Left kidney (tissue), 2 donors: Measurements from ENCODE around the gene OR1D5. TPM values are rescaled to one million over a fixed set of nuclear protein-coding genes. Genes with fewer than 3 reads are reported as not detected.
A peak's percentile ranks its signal among the peaks of the same experiment; 100 is the strongest.
"Not testable (repeated sequence)": the region's sequence is repeated elsewhere in the genome, so short reads cannot be mapped to it uniquely, and the experiment has no call there.

Experiments
- DNase-seq: peaks from one replicate; pipeline ENCODE4 v3.0.0-alpha.2; 2013
- polyA plus RNA-seq: library from polyadenylated mRNA; unstranded; fragments of 120-200 nt; gene quantifications from one replicate; pipeline ENCODE4 v1.2.1, GENCODE V29; 2013; ENCODE audit not compliant: insufficient read length

The OR1D5 gene
- polyA plus RNA-seq, 1 donor, result not detected

GRCh38 chr17:3032258-3033247, 30.9 kb downstream of the OR1D5 start:
- no peak for DNase-seq

- not testable (repeated sequence) for DNase-seq
Measured at GRCh38 chr17:3030852-3031470, 32.4 kb downstream of the OR1D5 start.

GRCh38 chr17:3030096-3030495, 33.3 kb downstream of the OR1D5 start:
- no peak for DNase-seq

DNA sequence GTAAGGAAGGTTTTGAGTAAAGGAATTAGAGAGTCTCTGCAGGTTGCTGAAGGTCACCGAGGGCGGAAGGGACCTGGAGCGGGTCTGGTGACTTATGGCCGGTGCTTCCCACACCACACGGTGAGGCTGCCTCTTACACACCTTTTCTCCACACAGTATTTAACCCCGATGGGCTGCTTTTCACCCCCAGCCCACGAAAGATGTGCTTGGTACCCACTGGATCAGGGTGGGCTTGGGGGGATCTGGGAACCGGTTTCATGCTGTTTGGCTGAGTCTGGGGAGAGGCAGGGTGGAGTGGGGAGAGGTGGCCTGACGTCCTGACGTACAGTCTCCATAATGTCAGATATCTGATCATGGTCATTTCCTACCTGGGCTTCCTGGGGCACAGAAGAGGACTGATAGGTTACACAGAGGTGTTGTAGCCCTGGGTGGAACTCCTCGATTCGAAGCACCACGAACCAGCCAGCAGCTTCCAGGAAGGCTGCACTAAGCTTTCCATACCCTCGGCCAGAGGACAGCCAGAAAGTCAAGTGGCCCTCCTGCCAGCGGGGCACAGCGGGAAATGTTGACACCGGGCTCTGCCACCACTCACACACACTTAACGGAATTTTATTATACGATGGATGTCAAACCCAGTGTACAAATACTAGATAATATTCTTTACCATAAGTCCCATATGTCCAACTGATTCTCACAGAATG, 34.0 kb downstream of the OR1D5 start:
- DNase-seq, result no peak

DNA sequence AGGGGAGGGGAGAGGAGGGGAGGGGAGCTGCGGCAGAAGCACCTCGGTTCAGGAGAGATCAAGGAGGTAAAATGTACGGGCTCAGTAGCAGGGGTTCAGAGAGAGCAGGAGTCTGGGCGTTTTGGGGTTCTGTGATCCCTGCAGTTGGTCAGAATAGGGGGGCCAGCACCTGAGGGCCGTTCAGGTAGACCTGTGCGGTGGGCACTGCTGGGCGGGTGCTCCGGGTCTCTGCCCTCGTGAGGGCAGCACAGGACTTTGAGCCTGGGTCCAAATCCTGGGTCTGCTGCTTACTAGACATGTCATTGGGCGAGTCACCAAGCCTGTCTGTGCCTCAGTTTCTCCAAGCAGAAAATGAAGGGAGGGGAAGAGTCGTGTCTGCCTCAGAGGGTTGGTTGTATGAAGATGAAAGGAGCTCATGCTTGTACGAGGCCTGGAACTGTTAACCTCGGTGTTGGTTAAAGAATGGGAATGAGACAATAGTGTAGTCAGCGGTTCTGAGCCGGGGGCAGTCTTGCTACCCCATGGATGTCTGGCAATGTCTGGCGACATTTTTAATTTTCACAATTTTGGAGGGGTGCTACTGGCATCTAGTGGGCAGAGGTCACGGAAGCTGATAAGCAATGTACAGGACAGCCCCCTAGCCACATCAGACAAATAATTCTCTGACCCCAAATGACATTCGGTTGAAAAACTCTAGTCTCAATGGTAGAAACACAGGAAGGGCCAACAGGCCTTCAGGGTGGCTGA, 35.4 kb downstream of the OR1D5 start:
- no peak for DNase-seq

- no peak for DNase-seq
Measured at GRCh38 chr17:3026856-3027751, 36.3 kb downstream of the OR1D5 start.

GRCh38 chr17:3026125-3026855, 37.1 kb downstream of the OR1D5 start:
- DNase-seq, result no peak

GRCh38 chr17:3025421-3026124, 37.8 kb downstream of the OR1D5 start:
- no peak for DNase-seq

DNA sequence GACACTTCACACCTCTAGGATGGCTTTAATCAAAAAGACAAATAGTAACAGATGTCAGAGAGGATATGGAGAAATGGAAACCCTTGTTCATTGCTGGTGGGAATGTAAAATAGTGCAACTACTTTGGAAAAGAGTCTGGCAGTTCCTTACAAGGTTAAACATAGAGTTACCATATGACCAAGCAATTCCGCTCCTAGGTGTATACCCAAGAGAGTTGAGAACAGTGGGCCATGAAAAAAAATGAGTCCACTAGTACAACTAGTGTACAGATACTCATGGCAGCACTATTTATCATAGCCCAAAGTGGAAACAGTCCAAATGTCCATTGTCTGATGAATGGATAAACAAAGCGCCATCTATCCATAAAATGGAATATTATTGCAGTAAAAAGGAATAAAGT, 39.1 kb downstream of the OR1D5 start:
- DNase-seq, result no peak

DNA sequence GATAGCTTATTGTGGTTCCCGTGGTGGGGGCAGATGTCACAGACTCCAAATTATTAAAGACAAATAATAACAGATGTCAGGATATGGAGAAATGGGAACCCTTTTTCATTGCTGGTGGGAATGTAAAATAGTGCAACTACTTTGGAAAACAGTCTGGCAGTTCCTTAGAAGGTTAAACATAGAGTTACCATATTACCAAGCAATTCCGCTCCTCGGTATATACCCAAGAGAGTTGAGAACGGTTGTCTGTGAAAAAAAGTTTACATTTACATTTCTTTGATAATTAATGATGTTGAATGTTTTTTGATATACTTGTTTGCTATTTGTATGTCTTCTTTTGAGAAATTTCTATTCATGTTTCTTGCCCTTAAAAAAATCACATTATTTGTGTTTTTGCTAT, 41.2 kb downstream of the OR1D5 start:
- no peak for DNase-seq

- no peak for DNase-seq
Measured at GRCh38 chr17:3020381-3020780, 43.0 kb downstream of the OR1D5 start.

GRCh38 chr17:3019761-3020160, 43.6 kb downstream of the OR1D5 start:
- no peak for DNase-seq

GRCh38 chr17:3017936-3018335, 45.5 kb downstream of the OR1D5 start:
- DNase-seq, result no peak

DNA sequence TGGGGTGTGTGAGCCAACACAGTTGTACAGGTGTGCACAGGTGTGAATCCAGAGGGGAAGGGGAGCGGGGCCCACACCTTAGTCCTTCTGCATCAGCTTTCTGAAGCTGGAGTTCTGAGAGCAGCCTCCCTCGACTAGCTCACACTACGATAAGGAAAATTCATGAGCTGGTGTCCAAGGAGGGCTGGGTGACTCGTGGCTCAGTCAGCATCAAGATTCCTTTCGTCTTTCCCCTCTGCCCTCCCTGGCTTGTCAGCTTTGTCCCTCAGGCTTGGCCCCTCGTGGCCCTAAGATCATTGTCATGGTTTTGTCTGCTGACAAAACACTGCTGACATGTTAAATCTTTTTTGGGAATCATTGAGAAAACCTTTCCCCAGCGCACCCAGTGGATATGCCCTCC, 47.5 kb downstream of the OR1D5 start:
- no peak for DNase-seq

DNA sequence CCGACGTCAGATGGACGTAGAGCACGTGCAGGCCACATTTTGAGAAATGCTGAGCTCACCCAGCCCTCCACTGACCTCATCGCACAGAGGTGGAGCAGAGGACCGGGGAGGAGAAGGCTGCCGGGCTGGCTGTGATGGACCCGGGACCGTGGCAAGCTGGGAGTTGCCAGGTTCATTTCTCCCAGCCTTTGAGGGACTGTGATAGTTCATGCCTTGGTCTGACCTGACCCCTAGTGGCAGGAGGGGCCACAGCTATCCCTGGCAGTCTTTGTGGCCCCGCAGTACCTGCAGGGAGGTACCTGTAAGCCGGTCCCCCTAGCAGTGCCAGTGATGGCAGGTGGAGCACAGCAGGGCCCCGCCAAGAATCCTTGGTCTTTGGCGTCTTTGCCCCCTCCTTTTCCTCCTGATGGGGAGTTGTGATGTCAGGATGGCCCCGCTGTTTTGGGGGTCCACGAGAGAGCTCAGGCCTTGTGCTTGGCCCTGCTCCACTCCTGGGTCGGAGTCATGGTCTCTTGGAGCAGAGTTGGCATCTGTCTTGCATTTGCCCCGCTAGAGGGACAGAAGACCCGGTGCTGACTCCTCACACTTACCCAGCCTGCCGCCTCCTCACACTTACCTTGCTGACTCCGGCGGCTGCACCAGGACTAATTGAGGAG, 50.4 kb downstream of the OR1D5 start:
- DNase-seq, result peak; percentile 56
